ENCODE measurements around the gene MNT. TPM values are rescaled to one million over a fixed set of nuclear protein-coding genes. Genes with fewer than 3 reads are reported as not detected.

The MNT gene
- total RNA-seq, 1 experiment from 2014 or later: 38.9 TPM

GRCh38 chr17:2377659-2378058, 23.2 kb downstream of the MNT start:
- Mint-ChIP-seq H3K36me3 (ENCODE audit: insufficient read depth in 1 of 3, low read depth in 3 of 3) (peaks cover 3 to 37% (median 24%) of the 10 kb centered on the region in 3 experiments; a peak in 6 of 7 replicates), H3K4me1 (0 out of 4 replicates have a peak, but pooled peaks cover 0 to 5% of the 10 kb centered on the region in 2 experiments)

More at GRCh38 chr17:2377659-2378058, 23.2 kb downstream of the MNT start:
- Histone ChIP-seq H3K18ac (ENCODE audit: insufficient read length, low read depth, low read length) (no peak overlapping the region), H3K4me2 (ENCODE audit: insufficient read depth, insufficient read length, low read length) (no peak overlapping the region), H3K27me3 (ENCODE audit: insufficient read depth, low read length) (no peaks in the 10 kb centered on the region), H3K79me2 (ENCODE audit: insufficient read depth, low read length) (no peaks in the 10 kb centered on the region), H2BK5ac (ENCODE audit: insufficient read length, low read length) (no peak overlapping the region), H4K91ac (ENCODE audit: insufficient read length, low read depth, low read length) (no peak overlapping the region), H3K14ac (ENCODE audit: insufficient read depth, low read length) (no peak overlapping the region), H4K8ac (replicated peaks; ENCODE audit: insufficient read length, low read depth, low read length) (no peak overlapping the region), H2BK15ac (ENCODE audit: low read depth, low read length) (no peak overlapping the region), H3K4ac (ENCODE audit: low read depth, low read length) (no peak overlapping the region), H3K56ac (ENCODE audit: insufficient read length, low read depth, low read length) (no peak overlapping the region), H3K23me2 (ENCODE audit: insufficient read length, low read depth, low read length, poor library complexity, severe bottlenecking) (no peaks in the 10 kb centered on the region), H3K9ac (ENCODE audit: extremely low read depth, insufficient read length, low read length) (no peak overlapping the region), H3K4me1 (ENCODE audit: insufficient read depth, low read length) (no peaks in the 10 kb centered on the region), H4K20me1 (ENCODE audit: control insufficient read depth, insufficient read depth, insufficient read length) (no peaks in the 10 kb centered on the region), H2BK12ac (ENCODE audit: insufficient read length, low read depth, low read length) (no peak overlapping the region), H4K5ac (ENCODE audit: insufficient read length, low read depth, low read length) (no peak overlapping the region), H2AFZ (ENCODE audit: low read length) (no peak overlapping the region), H2AK5ac (ENCODE audit: insufficient read length, low read length) (no peak overlapping the region), H3K23ac (ENCODE audit: insufficient read length, low read depth, low read length) (no peak overlapping the region), H3T11ph (ENCODE audit: low read length) (no peak overlapping the region), H2BK20ac (ENCODE audit: low read depth, low read length, poor library complexity, severe bottlenecking) (no peak overlapping the region), H3K9me3 (ENCODE audit: control insufficient read depth, low read depth, low read length) (no peaks in the 10 kb centered on the region), H3K79me1 (ENCODE audit: insufficient read depth, low read depth, low read length, poor library complexity, severe bottlenecking) (no peaks in the 10 kb centered on the region), H2BK120ac (ENCODE audit: low read depth, low read length, poor library complexity, severe bottlenecking) (no peak overlapping the region), H3K27ac (ENCODE audit: insufficient read length, low read depth, low read length) (no peak overlapping the region)
- no CpG with 5 or more reads among the region's 10 CpGs for WGBS (ENCODE audit: extremely low coverage, insufficient read length, low lambda C conversion rate)
- Mint-ChIP-seq H3K27me3 (ENCODE audit: low read depth) (no peaks in the 10 kb centered on the region), H3K27ac (peak overlapping the region in 1 of 3 experiments; percentile 60; a peak in 2 of 7 replicates), H3K9me3 (no peaks in the 10 kb centered on the region), H3K4me3 (no peak overlapping the region)
- no peak for DNase-seq
- TF ChIP-seq, protein P1, sequence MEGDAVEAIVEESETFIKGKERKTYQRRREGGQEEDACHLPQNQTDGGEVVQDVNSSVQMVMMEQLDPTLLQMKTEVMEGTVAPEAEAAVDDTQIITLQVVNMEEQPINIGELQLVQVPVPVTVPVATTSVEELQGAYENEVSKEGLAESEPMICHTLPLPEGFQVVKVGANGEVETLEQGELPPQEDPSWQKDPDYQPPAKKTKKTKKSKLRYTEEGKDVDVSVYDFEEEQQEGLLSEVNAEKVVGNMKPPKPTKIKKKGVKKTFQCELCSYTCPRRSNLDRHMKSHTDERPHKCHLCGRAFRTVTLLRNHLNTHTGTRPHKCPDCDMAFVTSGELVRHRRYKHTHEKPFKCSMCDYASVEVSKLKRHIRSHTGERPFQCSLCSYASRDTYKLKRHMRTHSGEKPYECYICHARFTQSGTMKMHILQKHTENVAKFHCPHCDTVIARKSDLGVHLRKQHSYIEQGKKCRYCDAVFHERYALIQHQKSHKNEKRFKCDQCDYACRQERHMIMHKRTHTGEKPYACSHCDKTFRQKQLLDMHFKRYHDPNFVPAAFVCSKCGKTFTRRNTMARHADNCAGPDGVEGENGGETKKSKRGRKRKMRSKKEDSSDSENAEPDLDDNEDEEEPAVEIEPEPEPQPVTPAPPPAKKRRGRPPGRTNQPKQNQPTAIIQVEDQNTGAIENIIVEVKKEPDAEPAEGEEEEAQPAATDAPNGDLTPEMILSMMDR (conservative IDR thresholded peaks at IDR 0.05): no peak

Measured in H9 (cell line).